Occipital lobe (tissue), 2 donors: ENCODE data around the gene GNRHR. TPM values are rescaled to one million over a fixed set of nuclear protein-coding genes. Genes with fewer than 3 reads are reported as not detected.
"Not testable (repeated sequence)": the region's sequence is repeated elsewhere in the genome, so short reads cannot be mapped to it uniquely, and the experiment has no call there.

Experiments used
- DNase-seq: peaks from one replicate; lab custom pipeline; 2025; lab: John Stamatoyannopoulos, UW
- total RNA-seq: library from RNA; depleted of rRNA; stranded (reverse); fragments of >200 nt; gene quantifications from one replicate; pipeline ENCODE4 v1.2.3, GENCODE V29; 2014

GNRHR gene
- total RNA-seq, 1 donor from 2014 or later = not detected

- no peak for DNase-seq
Observed at GRCh38 chr4:67727124-67727850, 26.9 kb downstream of the GNRHR start.

- DNase-seq = no peak
Observed at GRCh38 chr4:67725981-67726380, 28.2 kb downstream of the GNRHR start.

GRCh38 chr4:67725132-67725531 lies 29.1 kb downstream of the GNRHR start:
- no peak for DNase-seq

GRCh38 chr4:67723949-67724348 lies 30.2 kb downstream of the GNRHR start:
- DNase-seq = no peak

GRCh38 chr4:67723341-67723740 lies 30.8 kb downstream of the GNRHR start:
- DNase-seq = no peak

- no peak for DNase-seq
Observed at GRCh38 chr4:67721770-67722597, 32.2 kb downstream of the GNRHR start.

GRCh38 chr4:67721315-67721769 lies 32.8 kb downstream of the GNRHR start:
- no peak for DNase-seq

GRCh38 chr4:67719953-67720617 lies 34.1 kb downstream of the GNRHR start:
- DNase-seq = no peak

- DNase-seq = no peak
Observed at GRCh38 chr4:67718848-67719247, 35.3 kb downstream of the GNRHR start.

GRCh38 chr4:67717586-67717985 lies 36.6 kb downstream of the GNRHR start:
- no peak for DNase-seq

- no peak for DNase-seq
Observed at GRCh38 chr4:67714955-67715354, 39.2 kb downstream of the GNRHR start.

- DNase-seq = no peak
Observed at GRCh38 chr4:67714248-67714583, 40.0 kb downstream of the GNRHR start.

GRCh38 chr4:67713529-67714247 lies 40.5 kb downstream of the GNRHR start:
- no peak for DNase-seq

- no peak for DNase-seq
Observed at GRCh38 chr4:67712650-67713528, 41.3 kb downstream of the GNRHR start.

GRCh38 chr4:67712000-67712625 lies 42.1 kb downstream of the GNRHR start:
- no peak for DNase-seq

- DNase-seq = not testable (repeated sequence)
Observed at GRCh38 chr4:67706682-67707081, 47.5 kb downstream of the GNRHR start.

- DNase-seq = no peak
Observed at GRCh38 chr4:67704843-67705242, 49.3 kb downstream of the GNRHR start.

GRCh38 chr4:67702166-67702565 lies 52.0 kb downstream of the GNRHR start:
- DNase-seq = no peak

GRCh38 chr4:67701517-67701850 lies 52.7 kb downstream of the GNRHR start:
- DNase-seq = no peak
